Stimulated activated CD4-positive, alpha-beta T cell treated with anti-CD3 and anti-CD28 coated beads, Interleukin-2, amount 100 ng/mL, for 48 hours (primary cell): ENCODE measurements around the gene MAB21L4.

Experiments
- DNase-seq, 2 donors: peaks; one replicate each; pipeline ENCODE4 v3.0.0-alpha.2; 2020

The MAB21L4 gene

DNA sequence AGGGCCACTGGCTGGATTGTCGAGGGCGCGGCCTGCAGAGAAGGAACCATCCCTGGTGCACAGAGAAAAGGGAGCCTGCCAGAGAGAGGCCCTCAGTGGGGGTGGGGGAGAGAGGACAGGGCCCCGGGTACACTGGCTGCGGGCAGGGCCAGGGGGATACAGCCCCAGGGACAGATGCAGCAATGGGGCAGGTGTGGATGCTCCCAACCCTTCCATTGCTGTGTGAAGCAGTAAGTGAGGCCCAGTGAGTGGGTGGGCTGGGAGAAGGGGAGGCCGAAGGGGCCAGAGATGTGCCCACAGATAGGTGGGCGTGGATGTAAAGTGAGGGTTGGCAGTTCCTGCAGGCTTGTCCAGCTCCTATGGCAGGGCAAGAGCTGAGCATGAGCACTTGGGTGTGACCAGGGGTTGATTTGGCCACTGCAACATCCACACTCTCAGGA is 19.9 kb downstream of the MAB21L4 start:
- DNase-seq = no peak

DNA sequence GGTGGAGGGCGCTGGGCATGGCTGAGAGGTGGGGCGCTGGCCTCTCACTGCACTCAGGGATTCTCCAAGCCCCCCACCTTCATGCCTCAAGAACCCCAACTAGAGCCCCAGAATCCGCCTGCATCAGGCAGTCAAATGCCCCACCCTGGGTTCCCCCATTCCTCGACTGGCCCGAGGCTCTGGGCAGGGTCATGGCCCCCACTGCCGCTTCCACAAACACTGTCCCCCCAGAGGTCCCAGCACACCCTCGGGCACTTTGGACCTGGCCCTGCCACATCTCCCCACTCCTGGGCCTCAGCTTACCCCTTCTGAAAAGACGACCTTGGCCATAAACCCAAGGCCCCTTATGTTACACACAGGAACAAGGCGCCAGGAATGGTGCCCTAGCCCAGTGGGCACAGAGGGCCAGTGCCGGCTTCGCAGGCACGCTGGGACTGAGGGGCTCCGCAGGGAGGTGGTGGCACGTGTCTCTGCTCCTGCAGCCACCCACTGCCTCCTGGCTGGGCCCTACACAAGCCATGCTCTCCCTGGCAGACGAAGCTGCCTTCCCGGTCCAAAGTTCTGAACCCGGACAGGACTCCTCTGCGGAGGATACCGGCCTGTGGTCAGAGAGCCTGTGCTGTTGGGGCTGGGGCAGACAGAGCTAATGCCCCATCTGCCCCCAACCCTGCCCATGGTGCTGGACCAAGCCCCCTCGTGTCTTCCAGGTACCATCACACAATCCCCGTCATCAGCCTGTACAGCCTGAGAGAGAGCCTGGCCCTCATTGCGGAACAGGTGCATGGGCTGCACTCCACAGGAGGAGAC is 20.5 kb downstream of the MAB21L4 start:
- DNase-seq = no peak

DNA sequence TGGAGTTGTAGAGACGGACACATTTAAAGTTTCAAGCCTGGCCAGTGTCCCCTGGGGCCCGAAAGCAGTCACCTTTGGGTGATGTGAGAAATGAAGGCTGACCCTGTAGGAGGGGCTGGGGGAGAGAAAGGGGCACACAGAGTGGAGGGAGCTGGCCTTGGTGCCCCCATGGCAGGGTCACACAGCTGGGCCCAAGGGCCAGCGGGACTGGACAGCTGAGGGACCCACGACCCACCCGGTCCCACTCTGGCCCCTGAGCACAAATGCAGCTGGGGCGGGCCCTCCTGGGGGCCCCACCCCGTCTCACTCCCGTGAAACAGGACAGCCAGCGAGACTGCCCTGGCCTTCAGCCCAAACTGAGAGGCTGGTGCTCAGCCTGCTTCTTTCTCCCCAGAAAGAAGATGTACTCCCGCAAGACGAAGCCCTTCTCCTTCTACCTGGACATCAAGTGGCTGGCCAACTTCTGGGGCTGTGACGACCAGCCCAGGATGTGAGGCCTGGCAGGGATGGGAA is 21.2 kb downstream of the MAB21L4 start:
- DNase-seq = no peak

DNA sequence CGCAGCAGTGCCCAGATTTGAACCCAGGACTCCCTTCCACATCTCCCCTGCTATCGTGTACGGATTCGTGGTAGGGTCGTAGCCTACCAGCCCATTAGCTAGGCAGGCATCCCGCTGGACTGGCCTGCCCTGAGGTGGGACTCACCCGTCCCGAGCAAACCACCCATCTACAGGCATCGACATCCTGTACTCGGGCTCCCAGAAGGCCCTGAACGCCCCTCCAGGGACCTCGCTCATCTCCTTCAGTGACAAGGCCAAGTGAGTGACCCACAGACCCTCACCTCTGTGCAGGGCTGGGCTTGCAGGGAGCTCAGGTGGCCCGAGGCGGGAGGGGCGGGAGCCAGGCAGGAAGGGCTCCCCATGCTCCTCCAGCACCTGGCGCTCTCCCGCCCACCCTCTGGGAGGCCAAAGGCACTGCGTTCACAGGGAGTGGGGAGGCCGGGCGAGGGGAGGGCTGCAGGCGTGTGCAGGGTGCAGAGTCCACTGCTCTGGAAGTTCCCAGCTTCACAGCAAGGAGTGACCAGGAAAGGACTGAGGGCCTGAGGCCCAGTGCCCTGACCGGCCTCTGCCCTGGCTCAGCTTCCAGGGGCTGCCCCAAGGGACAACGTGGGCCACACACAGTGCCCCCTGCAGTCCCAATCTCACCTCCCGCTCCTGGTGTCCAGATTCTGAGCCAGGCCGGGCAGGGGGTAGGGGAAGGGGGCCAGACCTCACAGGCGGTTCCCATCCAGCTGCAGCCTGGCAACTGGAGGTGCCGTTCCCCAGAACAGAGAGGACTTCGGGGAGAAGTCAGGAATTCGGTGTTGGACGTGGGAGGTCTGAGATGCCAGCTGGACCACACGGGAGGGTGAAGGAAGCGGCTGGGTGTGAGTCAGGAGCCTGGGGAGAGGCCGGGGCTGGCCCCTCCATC is 21.9 kb downstream of the MAB21L4 start:
- DNase-seq = no peak

DNA sequence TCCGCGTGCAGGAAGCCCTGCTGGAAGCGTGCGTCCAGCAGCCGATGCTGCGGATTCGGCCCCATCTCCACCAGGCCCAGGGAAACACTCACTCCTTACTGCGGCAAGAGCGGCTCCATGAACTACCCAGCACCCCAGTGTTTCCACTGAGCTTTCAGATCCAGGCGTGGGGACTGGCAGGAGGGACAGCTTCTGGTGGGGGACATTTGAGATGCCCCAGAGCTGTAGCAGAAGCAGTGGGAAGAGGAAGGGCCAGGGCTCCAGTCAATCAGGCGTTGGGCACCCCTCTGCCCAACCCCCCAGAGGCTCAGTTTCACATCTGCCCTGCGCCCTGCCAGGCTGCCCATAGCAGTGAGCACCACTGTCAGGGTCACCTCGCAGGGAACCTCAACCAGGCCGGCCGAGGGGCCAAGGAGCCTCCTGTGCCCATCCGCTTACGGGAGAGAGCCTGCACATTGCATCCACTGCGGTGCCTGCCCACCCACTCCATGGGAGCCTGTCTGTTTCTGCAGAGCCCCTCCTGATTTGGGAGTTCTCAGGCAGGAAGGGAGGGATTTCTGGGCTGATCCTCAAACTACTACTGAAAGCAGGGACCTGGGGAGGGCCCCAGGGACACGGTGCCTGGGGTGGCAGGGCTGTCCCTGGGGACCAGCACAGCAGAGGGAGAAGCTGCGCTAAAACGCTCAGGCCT is 22.7 kb downstream of the MAB21L4 start:
- DNase-seq = no peak

DNA sequence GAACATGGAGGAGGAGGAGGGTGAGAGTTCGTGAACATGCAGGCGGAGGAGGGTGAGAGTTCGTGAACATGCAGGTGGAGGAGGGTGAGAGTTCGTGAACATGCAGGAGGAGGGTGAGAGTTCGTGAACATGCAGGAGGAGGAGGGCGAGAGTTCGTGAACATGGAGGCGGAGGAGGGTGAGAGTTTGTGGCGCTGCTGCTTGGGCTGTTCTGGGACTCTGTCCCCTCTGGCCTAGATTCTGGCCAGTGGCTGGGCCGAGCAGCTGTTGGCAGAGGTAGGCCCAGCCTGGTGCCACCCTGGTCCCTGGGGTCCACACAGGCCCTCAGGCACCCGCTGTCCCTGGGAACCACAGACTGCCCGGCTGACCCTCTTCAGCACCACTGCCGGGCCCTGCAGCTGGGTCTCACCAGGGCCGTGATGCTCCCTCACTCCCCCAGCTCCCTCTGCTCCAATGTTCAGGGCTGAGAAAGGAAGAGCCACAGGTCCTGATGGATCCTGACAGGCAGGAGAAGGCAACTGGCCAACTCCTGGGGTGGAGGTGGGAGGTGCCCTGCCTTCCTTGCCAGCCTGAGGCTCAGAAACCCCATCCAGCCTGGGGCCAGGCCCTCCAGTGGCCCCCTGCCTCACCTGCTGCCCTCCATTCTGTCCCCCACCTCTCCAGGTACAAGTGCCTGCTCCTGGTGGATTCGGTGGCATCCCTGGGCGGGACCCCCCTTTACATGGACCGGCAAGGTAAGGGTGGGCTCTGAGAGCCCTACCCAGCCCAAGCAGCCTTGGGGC is 23.4 kb downstream of the MAB21L4 start:
- DNase-seq = no peak

DNA sequence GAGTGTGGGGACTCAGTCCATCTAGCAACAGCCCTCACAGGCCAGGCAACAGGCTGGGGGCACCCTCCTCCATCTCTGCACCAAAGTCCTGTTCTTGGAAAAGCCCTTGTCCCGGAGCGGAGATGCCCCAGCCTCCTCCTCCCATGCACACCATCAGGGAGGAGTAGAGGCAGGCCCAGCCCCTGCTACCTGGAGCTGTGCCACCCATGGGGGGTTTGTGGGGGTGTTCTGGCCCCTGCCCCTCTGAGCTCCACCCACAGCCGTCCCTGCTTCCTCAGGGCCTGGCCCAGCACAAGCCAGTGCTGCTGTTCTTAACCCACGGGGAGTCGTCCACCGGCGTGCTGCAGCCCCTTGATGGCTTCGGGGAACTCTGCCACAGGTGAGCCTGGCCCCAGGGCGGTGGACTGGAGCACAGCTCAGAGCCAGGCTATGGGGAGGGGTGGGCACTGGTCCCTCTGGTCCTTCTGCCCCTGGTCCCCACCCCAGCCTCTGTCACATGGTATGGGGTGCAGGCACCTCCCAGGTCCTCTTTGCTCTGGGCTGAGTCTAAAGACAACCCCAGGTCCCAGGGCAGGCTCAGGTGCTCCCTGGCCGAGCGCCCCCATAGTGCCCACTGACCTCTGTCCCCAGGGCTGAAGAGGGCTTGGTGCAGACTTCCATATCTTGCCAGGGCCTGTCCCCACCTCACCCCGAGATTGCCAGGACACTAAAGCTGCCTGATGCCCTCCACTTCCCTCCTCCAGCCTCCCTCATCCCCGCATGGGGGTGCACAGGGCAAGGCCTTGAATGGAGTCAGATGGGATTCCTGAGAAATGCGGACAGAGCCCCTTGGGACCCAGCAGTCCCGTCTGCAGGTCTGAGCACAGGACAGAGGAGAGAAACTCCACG is 24.6 kb downstream of the MAB21L4 start:
- no peak for DNase-seq

DNA sequence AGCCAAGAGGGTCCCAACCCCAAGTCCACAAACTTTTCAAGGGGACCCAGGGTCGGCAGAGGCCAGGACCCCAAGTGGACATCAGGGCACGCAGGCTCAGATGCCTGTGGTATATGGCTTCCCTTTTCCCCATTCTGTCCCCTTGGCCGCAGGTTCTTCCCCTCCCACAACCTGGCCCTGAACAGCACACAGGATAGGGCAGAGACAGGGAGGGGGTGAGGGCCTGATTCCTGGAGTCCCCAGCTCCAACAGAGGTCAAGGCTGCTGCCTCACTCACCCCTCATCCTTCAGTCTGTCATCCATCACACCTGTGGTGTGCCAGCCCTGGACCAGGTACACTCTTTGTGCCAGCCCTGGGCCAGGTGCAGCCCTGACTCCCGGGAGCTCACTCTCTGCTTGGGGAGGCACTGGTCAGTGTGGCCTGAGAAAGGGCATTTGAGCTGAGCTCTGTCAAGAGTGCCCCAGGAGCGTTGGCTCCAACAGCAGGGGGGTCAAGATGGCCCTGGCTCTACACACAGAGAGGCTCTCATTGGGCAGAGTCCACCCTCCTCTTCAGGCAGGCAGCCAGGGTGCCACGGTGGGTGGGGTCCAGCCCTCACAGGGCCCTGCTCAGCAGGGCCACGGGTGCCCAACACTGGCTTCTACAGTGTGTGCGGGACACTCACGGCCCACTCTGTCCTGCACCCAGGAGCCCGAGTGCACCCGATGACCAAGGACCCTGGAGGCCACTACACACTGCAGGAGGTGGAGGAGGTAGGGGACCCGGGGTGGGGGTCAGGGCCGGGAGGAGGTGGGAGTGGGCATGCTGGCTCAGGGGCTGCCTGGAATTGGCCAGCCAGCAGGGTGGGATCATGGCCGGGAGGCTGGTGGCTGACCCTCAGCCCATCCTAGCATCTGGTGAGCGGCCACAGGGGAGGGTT is 25.7 kb downstream of the MAB21L4 start:
- DNase-seq = no peak

DNA sequence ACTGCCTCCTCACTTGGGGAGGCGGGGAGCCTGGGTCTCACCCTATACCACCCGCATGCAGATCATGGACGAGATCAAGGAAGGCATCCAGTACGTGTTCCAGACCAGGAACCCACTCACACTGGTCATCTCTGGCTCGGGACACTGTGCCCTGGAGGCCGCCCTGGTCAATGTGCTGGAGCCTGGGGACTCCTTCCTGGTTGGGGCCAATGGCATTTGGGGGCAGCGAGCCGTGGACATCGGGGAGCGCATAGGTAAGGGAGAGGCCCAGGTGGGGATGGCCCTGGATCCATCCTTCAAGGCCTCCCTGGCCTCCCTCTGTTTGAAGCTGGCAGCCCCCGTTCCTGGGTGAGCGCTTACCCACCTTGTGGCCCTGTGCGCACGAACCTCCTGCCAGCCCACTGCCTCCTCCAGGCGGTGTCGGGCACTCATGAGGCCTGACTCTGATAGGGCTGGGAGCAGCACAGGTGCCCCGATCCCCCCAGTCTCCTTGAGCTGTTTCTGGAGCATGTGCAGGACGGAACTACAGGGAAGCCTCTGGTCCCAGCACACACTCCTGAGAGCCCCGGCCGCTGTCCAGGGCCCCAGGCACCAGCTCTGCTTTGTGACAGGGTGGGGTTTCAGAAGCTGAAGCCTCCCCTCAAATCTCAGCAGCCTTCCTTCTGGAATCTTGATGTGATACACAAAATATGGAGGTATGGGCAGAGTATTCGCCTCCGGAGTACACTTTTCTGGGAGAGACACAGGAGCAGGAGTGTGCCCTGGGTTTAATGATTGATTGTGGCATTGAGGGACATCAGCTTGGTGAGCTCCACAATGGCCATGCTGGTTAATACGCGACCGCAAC is 26.6 kb downstream of the MAB21L4 start:
- DNase-seq = no peak

DNA sequence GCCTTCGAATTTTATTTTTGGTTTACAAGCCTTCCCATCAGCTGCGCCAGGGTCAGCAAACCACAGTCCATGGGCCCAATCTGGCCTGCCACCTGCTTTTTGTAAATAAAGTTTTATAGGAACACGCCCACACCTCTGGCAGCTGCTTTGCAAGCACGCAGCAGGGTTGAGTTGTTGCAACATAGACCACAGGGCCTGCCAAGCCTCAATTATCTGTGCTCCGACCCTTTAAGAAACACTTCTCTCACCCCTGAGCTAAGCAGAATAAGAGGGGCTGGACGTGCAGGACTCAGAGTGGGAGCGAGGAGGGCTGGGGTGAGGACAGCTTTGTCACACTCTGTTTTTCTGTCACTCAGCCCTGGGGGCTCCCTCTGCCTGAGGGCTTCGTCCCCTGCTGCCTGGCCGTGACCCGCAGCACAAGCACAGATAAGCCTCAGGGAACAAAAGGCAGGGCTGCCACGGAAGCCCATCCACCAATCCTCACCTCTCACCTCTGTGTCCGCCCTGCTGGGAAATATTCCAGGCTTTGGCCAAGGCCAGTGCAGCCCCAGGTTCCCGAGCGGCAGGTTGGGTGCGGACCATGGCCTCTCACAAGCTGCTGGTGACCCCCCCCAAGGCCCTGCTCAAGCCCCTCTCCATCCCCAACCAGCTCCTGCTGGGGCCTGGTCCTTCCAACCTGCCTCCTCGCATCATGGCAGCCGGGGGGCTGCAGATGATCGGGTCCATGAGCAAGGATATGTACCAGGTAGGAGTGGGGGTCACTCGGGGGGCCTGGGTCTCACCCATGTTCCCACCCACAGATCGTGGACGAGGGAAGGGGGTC is 27.5 kb downstream of the MAB21L4 start, which contains the start of gene AGXT:
Gene AGXT (plus strand): TSS at position 539 of the 823 bp plus-strand sequence. CDS start 42 bp downstream, at position 581.
- DNase-seq = no peak

DNA sequence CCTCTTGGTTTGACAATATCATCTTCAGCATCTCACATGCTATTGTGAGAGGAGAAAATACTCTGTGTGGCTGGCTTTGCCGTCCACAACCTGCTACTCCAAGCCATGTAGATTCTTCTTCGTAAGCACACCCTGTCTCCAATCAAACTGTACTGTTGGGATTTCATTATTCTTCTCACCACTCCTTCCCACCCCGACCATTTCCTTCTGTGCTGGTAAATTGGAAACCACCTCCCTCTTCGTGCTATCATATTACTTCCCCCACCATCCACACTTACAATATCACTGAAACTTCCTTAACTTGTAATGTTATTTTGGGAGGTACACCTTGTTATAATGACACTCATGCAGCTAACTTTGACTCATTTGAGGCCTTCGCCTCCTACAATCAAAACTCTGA is 30.6 kb downstream of the MAB21L4 start:
- DNase-seq = no peak

DNA sequence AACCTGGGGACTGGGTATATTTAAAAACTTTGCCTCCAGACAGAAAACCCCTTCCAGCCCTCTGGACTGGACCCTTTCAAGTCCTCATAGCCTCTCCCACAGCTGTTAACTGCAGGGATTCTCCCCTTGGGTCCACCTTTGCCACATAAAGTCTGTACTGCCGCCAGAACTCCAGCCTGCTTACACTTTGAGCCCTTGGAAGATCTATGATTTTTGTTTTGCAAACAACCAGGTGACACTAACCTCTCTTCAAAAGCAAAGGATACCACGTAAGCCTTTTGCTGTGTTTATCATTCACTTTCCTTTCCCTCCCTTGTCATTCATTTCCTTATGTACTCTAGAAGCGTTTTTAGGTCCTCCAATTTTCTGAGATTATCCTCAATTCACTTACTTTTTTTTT is 31.5 kb downstream of the MAB21L4 start:
- DNase-seq = no peak

DNA sequence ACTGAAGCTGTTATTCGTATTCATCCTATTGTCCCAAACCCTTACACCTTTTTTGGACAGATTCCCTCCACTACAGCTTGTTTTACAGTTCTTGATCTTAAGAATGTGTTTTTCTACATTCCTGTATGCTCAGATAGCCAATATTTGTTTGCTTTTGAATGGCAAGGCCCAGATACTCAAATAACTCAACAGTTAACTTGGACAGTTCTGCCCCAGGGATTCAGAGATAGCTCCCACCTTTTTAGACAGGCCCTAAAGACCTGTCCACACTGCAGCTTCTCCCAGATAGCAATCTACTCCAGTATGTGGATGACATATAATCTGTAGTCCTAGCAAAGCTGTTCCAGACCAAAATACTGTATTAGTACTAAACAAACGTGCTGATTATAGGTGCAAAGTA is 34.4 kb downstream of the MAB21L4 start:
- no peak for DNase-seq

DNA sequence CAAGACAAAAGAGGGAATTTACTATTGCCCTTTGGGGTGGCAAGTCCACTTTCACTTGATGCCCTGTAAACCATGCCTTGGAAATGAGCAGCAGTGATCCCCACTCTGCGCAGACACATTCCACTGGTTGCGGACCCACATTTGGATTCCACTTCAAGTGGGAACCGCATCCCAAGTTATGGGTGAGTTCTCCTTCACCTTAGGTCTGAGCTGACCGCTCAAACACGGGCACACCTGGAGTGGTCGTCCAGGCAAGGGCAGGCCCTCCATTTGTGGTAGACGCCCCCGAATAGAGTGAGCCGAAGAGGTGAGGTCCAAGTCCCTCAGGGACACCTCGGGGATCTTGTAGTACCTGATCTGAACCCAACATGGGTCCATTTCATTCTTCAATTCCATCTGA is 37.1 kb downstream of the MAB21L4 start:
- DNase-seq = no peak

DNA sequence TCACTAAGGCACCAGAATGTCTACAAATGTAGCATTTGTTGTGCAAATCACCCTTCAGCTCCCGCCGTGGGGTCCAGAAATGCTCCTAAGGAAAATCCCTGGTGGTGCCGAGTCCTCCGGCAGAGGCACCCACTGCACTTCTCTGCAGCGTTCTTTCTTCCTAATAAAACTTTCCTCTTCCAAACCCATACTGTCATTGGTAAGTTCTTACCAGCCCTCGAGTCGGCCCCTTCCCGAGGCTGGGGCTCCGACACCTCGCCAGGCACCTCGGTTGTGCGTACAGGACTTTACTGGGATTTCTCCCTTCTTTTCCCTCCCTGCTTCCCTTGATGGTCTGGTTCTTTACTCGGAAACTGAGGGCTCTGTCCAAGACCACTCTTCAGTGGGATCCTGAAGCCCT is 37.6 kb downstream of the MAB21L4 start:
- DNase-seq = no peak

DNA sequence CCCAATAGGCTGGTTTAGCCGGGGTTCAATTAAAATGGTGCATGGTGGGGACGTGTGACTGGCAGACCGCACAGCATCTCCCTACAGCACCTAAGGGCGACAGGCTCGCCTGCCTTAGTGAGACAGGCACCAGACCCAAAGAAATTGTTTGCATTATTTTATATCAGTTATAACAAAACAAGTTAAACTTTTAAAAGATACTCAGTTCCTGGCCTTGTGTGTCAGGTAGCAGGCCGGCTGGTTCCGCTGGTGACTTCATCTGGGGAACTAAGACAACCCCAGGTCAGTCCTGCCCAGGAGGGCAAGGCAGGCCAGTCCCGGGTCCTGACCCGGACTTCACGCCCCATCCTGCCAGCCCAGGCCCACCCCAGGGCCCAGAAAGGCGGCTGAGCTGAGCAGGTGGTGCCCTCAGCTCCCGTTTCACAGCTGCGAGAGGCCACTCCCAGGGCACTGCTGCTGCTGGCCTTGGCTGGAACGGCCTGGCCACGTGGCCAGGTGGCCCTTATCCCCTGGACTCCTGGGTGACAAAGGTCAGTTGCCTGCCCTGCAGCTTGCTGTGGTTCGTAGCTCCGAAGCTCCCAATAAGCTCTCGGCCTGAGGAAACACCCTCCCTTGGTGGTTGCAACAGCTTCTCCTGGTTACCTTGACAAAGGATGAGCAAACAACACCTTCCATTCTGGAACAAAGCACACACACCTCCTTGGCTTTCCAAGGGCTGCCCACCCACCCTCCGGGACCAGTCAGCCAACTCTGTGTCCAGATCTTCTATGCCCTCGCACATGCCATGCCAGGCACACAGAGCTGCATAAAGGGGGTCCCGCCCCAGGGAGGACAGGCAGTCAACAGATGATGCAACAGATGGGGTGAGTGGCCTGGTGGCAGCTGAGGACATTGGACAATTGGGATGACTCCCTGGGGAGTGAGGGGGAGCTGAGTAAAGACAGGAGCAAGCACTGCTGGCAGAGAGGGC is 38.6 kb downstream of the MAB21L4 start:
- no peak for DNase-seq
